ENCODE results near the gene SCARB1.

Gene SCARB1

GRCh38 chr12:124770728-124771127, 92.9 kb downstream of the SCARB1 start:
- DNase-seq = no peak

- DNase-seq = no peak
Observed at GRCh38 chr12:124769881-124770512, 93.7 kb downstream of the SCARB1 start.

DNA sequence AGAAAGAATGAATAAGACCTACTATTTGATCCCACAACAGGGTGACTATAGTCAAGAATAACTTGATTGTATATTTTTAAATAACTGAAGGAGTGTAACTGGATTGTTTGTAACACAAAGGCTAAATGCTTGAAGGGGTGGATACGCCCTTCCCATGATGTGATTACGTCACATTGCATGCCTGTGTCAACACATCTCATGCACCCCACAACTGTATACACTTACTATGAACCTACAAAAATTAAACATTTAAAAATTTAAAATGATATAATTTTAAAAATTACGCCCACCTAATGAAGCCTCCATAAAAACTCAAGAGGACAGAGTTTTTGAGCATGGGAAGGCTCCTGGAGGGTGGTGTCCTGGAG, 94.5 kb downstream of the SCARB1 start:
- DNase-seq = no peak

DNA sequence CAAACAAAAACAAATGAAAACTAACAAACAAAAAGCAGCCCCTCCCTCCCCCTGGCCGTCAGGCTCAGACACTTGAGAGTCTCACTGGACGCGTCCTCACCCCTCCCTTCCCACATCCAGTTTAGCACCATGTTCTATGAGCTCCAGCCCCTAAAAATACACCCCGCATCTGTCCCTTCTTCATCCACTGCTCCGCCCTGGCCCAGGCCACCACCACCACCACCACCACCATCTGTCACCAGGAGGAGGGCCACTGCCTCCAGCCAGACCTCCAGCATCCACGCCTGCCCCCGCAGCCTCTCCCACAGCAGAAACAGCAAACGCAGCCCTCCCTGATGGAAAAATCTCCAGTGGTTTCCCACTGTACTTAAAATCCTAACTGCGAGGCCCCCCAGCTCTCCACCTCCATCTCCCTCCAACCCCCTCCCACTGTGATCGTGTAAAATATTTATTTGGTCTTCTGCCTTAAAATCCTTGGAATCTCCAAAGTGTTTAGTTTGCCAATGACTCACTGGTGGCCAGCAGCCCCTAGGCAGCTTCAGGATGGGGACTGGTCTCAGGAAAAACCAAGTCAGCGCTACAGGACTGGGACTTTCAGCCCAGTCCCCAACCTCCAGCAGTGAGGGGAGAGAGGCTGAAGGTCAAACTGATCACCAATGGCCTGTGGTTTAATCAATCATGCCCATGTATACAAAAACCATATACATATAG, 95.1 kb downstream of the SCARB1 start:
- DNase-seq = no peak

DNA sequence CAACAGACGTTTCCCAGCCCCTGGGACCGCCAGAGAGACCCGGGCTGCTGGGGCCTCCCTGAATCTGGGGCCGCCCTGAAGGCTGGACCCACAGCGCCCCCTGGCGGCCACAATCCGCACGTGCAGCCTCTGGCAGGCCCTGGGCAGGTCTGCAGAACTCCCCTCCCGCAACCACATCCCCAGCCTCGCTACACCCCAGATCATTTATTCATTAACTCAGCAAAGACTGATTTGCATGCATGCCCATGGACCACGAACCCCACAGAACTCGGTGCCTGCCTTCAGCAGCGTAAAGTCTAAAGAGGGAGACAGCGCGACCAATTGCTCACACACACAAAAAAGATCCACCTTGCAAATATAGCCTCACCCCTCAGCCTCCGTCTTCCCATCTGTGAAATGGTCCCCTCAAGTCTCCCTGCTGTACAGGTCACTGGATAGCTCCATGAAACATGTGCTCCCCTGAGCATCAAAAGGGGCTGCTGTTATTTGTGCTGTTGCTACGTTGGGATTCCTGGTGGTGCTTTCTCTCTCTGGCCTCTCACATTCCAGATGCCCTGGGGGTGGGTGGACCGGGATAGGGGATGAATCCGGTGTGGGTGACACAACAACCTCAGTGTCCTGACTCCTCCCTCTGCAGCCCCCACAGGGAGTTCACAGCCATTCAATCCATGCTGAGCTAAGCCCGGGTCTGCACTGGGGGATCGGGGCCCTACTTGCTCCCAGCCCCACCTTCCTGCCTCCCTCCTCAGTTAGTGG, 96.4 kb downstream of the SCARB1 start:
- DNase-seq = peak; percentile 47

DNA sequence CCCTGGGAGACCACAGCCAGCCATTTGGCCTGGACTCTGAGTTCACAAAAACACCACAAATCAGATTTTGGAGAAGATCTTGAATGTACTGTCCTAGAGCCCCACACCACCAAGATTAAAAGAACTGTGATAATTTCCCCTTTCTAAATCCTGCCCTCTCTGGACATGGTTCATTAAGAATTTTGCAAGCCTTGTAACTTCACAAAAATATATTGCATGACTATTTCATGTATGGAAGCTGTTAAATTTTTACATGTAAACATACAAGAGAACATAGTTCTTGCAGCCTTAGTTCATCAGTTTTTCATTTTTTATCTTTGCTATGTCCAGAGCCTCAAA, 97.0 kb downstream of the SCARB1 start:
- no peak for DNase-seq

DNA sequence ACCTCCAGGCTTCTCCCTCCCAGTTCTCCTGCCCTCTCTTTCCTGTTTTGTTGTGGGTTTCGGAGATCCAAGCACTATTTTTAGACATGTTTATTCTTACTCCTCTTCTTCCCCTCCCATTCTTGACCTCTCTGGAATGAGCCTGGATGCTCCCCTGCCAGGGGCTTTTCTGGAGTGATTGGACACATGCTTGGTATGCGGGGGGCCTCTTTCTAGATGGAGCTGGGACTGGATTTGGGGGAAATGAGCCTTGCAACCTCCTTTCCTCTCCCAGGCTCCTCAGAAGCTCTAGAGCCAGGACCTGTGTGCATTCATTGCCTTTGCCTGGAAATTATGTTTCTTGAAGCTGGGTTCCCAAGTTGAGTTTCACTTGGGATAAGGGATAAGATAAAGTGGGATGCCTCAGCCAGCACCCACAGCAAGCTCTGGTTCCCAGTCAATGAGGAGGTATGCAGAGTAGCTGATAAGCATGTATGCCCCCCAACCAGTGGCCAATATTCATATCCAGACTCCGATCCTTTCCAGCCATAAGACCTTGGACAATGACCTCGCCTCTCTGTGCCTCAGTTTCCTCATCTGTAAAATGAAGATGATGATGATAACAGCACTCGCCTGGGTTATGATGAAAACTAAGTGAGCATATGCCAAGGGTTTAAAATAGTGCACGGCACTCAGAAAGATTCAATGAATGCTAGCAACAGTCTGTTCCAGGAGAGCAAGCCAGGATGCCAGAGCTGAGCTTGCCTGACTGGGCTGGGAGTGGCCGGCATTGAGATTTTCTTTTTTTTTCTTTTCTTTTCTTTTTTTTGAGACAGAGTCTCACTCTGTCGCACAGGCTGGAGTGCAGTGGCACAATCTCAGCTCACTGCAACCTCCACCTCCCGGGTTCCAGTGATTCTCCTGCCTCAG, 97.8 kb downstream of the SCARB1 start:
- no peak for DNase-seq

- peak; percentile 70 for DNase-seq
Observed at GRCh38 chr12:124764870-124765580, 98.6 kb downstream of the SCARB1 start.

GRCh38 chr12:124764451-124764850, 99.2 kb downstream of the SCARB1 start:
- DNase-seq = no peak

GRCh38 chr12:124763594-124763979, 100.1 kb downstream of the SCARB1 start:
- DNase-seq = no peak

DNA sequence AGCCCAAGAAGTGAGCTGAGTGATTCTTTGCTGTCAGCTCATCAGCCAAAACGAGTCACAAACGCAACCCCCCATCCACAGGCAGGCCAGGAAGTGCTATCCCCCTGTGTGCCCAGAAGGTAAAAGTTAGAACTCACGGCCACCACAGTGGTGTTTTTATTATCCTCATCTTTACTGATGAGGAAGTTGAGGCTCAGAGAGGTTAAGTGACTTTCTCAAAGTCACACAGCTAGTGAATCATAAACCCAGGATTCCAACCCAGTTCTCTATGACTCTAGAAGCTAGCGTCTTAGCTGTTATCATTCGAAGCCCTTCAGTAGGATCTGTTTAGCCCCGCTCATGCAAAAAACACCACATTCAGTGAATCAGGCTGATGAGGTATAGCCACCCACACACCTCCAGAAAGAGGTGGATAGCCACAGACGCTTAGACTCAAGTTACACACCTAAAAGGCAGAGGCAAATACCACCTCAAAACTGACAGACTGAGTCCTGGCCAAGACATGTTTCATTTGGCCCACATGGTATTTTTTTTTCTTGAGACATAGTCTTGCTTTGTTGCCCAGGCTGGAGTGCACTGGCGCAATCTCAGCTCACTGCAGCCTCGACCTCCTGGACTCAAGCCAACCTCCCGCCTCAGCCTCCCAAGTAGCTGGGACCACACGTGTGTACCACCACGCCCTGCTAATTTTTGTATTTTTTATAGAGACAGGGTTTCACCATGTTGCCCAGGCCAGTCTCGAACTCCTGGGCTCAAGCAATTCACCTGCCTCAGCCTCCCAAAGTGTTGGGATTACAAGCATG, 100.7 kb downstream of the SCARB1 start:
- DNase-seq = no peak

- no peak for DNase-seq
Observed at GRCh38 chr12:124762384-124762783, 101.3 kb downstream of the SCARB1 start.

- no peak for DNase-seq
Observed at GRCh38 chr12:124761871-124762270, 101.8 kb downstream of the SCARB1 start.

- no peak for DNase-seq
Observed at GRCh38 chr12:124761056-124761455, 102.6 kb downstream of the SCARB1 start.

- no peak for DNase-seq
Observed at GRCh38 chr12:124760560-124760959, 103.1 kb downstream of the SCARB1 start.

GRCh38 chr12:124759841-124760503, 103.7 kb downstream of the SCARB1 start:
- no peak for DNase-seq

GRCh38 chr12:124758266-124759220, 105.1 kb downstream of the SCARB1 start:
- DNase-seq = peak; percentile 99

DNA sequence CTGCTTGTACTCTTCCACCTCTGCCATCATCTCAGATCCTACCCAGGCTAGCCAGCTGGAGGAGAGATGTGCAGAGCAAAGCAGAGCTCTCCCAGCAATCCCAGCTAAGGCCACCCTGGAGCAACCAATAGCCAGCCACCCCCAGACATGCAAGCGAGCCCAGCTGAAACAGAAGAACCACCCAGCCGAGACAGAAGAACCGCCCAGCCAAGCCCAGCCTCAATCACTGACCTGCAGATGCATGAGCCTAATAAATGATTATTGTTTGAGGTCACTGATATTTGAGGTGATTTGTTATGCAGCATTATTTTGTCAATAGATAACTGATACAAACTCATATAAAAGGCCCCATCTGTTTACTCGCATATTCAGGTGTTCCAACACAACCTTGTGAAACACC, 106.3 kb downstream of the SCARB1 start:
- no peak for DNase-seq

- DNase-seq = no peak
Observed at GRCh38 chr12:124756760-124757159, 106.9 kb downstream of the SCARB1 start.

DNA sequence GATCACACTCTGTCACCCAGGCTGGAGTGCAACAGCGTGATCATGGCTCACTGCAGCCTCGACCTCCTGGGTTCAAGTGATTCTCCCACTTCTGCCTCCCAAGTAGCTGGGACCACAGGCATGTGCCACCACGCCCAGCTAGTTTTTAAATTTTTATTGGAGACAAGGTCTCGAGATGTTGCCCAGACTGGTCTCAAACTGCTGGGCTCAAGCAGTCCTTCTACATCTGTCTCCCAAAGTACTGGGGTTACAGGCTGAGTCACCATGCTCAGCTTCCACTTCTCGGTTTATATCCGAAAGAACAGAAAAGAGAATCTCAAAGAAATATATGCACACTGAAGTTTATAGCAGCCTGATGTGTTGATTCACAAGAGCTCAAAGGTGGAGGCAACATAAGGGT, 107.5 kb downstream of the SCARB1 start:
- no peak for DNase-seq
